Stimulated activated naive CD8-positive, alpha-beta T cell treated with anti-CD3 and anti-CD28 coated beads, Interleukin-15, Interleukin-2, amounts not matched to agents 100 ng/mL and 50 ng/mL, for 24 hours (primary cell): ENCODE data around the gene HOXC6.

Experiments
- H3K27ac Mint-ChIP-seq: one replicate; pipeline ENCODE4 v1.8.0; 2021; ENCODE audit warnings: mild to moderate bottlenecking, mixed read lengths
- H3K27me3 Mint-ChIP-seq: one replicate; pipeline ENCODE4 v1.8.0; 2021; ENCODE audit warnings: mixed read lengths
- H3K36me3 Mint-ChIP-seq: one replicate; pipeline ENCODE4 v1.8.0; 2021; ENCODE audit warnings: low read depth, mixed read lengths
- H3K4me1 Mint-ChIP-seq: one replicate; pipeline ENCODE4 v1.8.0; 2021; ENCODE audit warnings: low read depth, mixed read lengths
- H3K4me3 Mint-ChIP-seq: one replicate; pipeline ENCODE4 v1.8.0; 2021; ENCODE audit warnings: mild to moderate bottlenecking, mixed read lengths
- H3K9me3 Mint-ChIP-seq: one replicate; pipeline ENCODE4 v1.8.0; 2021; ENCODE audit warnings: mixed read lengths

Gene HOXC6

DNA sequence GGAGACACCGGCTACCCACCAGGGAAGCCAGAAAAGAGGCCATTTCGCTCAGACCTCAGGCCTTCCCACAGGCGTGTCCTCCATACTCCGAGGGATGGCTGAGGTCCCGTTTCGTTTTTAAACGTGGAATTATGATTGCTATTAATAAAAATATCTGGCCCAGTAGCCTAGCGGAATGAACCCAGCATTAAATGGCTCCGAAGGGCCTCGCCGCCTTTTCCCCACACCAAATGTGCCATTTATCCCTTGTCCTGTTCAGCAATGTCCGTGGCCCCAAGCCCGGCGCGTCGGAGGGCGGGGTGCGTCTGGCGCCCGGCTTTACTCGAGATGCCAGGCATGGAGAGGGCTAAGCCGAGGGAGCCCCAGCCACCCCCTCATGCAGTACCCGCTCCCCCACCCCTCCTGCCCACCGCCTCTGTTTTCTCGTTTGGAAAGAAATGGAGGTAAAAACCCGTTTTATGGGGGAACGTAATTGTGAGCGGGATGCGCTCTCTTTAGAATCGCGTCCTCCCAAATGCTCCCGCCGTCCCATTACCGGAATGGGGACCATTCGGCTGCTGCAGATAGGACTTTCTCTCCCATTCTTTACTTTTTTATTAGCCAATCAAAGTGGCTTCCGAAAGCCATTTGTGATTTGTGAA, 13.7 kb upstream of the HOXC6 start:
- peaks cover 4% of the 10 kb centered on the region for H3K36me3 Mint-ChIP-seq
- peak overlapping the region; percentile 13 for H3K4me3 Mint-ChIP-seq
- no peaks in the 10 kb centered on the region for H3K9me3 Mint-ChIP-seq
- H3K4me1 Mint-ChIP-seq: peaks cover 27% of the 10 kb centered on the region
- peaks cover 74% of the 10 kb centered on the region for H3K27me3 Mint-ChIP-seq
- H3K27ac Mint-ChIP-seq: no peak overlapping the region

DNA sequence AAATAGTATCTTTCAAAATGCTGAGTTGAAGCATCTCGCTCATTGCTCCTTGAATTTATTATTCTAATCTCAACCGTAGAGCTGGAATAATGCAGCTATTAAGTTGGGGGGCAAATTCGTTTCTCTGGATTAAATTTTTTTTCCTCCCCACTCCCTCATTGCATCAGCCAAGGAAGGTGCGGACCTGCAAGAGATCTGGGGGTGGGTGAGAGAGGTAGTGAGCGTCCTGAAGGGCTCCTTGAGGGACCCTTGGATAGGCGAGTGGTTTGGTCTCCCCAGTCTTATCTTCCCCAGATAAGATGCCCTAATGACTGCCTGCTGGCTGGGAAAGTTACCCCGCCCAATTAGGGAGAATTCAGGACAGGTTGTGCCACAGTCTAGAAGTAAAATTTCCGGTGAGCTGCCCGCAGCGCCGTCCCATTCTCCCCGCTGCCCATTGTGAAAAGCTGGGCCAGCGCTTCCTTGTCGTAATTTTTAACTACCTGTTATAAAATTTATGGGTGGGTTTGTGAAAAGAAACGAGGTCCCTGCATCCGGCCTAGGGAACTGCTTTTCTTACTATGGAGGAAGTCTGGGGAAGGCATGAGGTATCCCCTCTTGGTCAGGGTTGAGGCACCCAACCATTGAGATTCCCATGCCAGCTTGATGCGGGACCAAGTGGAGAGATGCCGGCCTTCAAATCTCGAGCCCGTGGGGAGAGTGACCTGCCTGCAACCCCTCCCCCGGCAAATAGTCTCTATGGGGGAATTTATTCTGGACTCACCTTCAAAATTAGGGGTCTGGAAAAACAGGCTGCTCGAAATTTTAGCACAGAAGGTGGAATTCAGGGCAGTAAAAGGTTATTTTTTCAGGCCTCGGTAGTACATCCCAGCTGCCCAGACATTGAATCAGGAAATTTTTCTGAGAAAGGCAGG, 13.0 kb upstream of the HOXC6 start:
- Mint-ChIP-seq H3K9me3 (no peaks in the 10 kb centered on the region), H3K4me1 (peaks cover 23% of the 10 kb centered on the region), H3K27me3 (peaks cover 75% of the 10 kb centered on the region), H3K36me3 (peaks cover 4% of the 10 kb centered on the region), H3K27ac (no peak overlapping the region), H3K4me3 (peak overlapping the region; percentile 13)

DNA sequence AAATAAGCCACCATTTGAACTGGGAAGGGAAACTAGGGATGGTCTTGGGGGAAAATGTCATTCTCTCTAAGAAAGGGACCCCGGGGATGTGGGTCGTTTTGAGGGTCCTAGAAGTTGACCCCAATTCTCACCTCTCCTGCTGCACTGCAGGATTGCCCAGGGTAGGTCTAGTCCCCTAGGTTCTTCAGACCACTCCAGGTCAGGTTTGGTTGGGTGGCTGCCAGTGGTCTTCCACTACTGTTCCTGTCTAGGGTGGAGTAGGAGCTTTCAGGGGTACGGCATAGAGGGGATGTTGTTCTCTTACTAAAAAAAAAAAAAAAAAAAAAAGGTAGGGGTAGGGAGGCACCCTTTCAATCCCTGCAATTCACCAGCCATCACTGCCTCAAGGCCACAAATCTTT, 12.2 kb upstream of the HOXC6 start:
- Mint-ChIP-seq H3K4me1 (peaks cover 20% of the 10 kb centered on the region), H3K27ac (no peak overlapping the region), H3K36me3 (peaks cover 4% of the 10 kb centered on the region), H3K9me3 (no peaks in the 10 kb centered on the region), H3K4me3 (no peak overlapping the region), H3K27me3 (peaks cover 74% of the 10 kb centered on the region)

DNA sequence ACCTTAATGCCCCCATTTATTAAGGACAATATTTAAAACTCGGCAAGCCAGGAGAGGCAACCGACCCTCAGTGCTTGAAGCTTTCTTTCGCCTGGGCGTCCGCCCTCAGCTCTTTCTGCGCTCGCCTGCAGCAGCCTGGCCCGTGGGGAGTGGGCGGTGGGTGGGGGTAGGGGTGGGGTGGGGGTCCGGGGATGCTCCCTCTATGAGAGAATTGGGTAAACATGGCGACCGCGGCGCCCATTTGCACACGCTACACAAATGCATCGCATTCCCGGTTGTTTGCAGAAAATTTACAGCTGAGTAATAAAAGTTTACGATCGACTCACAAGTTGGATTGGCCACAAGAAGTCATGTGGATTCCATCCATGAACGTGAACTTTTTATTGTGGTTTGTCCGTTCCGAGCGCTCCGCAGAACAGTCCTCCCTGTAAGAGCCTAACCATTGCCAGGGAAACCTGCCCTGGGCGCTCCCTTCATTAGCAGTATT, 11.7 kb upstream of the HOXC6 start:
- Mint-ChIP-seq H3K4me1 (peaks cover 16% of the 10 kb centered on the region), H3K36me3 (peaks cover 4% of the 10 kb centered on the region), H3K9me3 (no peaks in the 10 kb centered on the region), H3K27me3 (peaks cover 74% of the 10 kb centered on the region), H3K27ac (no peak overlapping the region), H3K4me3 (no peak overlapping the region)

- Mint-ChIP-seq H3K27ac (peak overlapping the region; percentile 61), H3K27me3 (peaks cover 74% of the 10 kb centered on the region), H3K4me3 (peak overlapping the region; percentile 82), H3K36me3 (peaks cover 4% of the 10 kb centered on the region), H3K4me1 (peaks cover 13% of the 10 kb centered on the region), H3K9me3 (no peaks in the 10 kb centered on the region)
Observed at GRCh38 chr12:54017027-54017788, 11.0 kb upstream of the HOXC6 start.

DNA sequence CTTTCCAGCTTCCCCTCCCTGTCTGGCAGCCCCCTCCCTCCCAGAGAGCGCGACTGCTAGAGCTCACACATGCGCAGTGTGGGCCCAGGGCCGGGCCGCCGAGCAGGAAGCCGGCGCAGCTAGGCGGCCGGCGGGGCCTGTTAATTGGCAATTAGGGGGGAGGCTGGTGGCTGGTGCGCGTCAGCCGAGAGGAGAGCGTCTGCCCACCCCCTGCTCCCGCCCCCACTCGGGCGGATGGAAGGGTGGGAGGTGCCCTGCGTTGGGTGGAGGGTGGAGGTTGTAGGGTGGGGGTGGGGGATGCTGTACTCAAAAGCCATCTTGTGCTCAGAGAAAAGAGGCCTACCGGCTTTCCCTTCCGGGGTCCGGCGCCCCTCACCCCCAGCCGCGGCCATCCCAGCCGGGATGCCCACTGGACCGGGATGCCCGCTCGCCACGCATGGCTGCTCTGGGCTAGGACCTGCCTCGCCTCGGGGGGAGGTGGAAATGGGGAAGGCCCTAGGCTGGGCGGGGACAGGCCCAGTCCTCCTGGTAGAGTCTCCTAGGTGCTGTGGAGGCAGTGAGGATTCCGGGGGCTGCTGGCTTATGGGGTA, 10.3 kb upstream of the HOXC6 start:
- Mint-ChIP-seq H3K36me3 (peaks cover 4% of the 10 kb centered on the region), H3K27me3 (peaks cover 73% of the 10 kb centered on the region), H3K27ac (peak overlapping the region; percentile 61), H3K4me3 (peak overlapping the region; percentile 82), H3K4me1 (peaks cover 13% of the 10 kb centered on the region), H3K9me3 (no peaks in the 10 kb centered on the region)

GRCh38 chr12:54018468-54018984, 9.7 kb upstream of the HOXC6 start:
- Mint-ChIP-seq H3K27me3 (peaks cover 73% of the 10 kb centered on the region), H3K4me1 (peaks cover 13% of the 10 kb centered on the region), H3K27ac (no peak overlapping the region), H3K9me3 (no peaks in the 10 kb centered on the region), H3K4me3 (peak overlapping the region; percentile 82), H3K36me3 (peaks cover 4% of the 10 kb centered on the region)

DNA sequence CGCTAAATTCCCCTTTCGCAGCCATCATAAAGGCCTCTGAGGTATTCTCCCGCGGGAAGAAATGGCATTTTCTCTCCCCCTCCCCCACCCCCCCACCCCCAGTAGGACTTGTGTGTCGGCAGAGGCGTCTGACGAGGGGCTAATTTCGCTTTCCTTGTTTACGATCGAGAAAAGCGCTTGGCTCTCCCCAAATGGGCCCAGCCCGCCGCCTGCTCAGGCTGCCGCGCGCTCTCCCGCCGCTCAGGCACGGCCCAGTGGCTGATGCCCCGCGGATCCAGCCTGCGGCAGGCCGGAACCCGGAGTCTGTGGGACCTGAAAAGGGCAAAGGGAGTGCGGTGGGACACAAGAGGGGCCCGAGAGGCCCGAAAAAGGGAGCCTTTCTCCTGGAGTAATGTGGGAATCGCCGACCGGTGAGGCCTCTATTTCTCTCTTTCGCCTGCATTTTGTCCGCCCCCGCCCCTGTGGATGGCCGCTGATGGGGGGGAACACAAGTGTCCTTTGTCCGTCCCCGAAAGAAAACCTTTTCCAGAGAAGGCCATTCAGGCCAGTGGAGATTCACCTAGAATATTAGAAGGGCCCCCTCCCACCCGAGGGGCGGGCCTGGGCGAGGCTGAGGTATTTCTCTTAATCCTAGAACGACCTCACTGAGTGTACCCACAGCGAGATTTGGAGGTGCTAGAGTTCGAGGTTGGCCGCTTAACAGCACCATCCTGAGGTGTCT, 9.0 kb upstream of the HOXC6 start:
- Mint-ChIP-seq H3K27ac (no peak overlapping the region), H3K36me3 (peaks cover 4% of the 10 kb centered on the region), H3K4me3 (no peak overlapping the region), H3K9me3 (no peaks in the 10 kb centered on the region), H3K4me1 (peaks cover 13% of the 10 kb centered on the region), H3K27me3 (peaks cover 73% of the 10 kb centered on the region)

DNA sequence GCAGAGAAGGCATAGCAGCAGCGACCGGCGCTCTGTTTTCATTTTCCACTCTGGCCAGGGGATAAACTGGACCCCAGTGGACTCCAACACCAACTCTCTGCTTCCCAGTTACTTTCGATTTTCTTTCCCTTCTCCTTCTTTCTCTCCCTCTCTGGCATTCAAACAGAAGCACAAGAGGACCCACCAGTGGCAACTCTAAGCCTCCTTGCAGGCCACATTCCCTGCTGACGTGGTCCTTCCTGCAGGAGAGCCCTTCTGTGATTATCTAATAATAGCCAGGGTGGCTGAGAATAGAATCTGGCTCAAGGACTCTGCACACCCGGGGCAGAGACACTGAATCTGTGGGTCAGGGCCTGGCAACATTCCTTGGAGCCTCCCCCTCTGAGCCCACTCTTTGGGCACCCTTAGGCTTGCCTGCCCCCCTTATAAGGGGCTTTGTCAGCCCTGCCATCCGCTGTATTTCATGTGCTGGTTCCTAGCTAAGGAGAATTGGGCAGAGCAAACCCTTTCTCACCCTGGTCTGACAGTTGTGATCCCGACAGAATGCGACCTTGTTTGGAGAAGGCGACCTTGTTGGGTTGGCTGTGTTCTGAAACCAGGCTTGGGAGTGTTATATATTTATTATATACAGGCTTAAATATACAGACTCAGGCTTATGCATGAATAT, 8.2 kb upstream of the HOXC6 start:
- H3K36me3 Mint-ChIP-seq: no peaks in the 10 kb centered on the region
- H3K9me3 Mint-ChIP-seq: no peaks in the 10 kb centered on the region
- H3K27ac Mint-ChIP-seq: no peak overlapping the region
- peaks cover 72% of the 10 kb centered on the region for H3K27me3 Mint-ChIP-seq
- no peak overlapping the region for H3K4me3 Mint-ChIP-seq
- H3K4me1 Mint-ChIP-seq: peaks cover 13% of the 10 kb centered on the region

- H3K4me3 Mint-ChIP-seq: no peak overlapping the region
- H3K27ac Mint-ChIP-seq: no peak overlapping the region
- no peaks in the 10 kb centered on the region for H3K36me3 Mint-ChIP-seq
- H3K4me1 Mint-ChIP-seq: peaks cover 13% of the 10 kb centered on the region
- H3K27me3 Mint-ChIP-seq: peaks cover 72% of the 10 kb centered on the region
- H3K9me3 Mint-ChIP-seq: no peaks in the 10 kb centered on the region
Observed at GRCh38 chr12:54020591-54021405, 7.4 kb upstream of the HOXC6 start.

DNA sequence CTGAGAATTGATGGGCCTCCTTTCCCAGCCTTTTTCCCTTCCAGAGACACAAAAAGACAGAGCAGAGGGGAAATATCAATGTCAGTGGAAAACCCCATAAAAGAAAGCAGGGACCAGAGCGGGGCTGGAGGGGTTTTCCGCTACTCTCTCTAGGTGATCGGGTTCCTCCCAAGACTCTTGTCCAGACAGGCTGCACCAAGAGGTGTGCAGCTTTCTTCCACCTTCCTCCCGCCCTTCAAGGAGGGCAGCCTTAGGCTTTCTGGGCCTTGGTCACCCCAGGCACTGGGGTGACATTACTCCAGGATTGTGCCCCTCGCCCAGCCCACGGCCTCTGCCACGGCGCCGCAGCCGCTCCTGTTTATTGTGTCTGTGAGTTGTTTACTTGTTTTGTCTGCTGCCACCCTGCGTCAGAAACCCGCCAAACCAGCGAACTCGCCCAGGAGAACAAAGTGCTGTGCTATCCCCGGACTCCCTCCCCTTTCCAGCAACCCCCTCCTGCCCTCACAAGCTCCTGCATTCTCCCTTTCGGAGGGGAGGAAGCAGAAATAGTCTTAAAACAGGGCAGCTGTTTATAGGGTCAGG, 6.7 kb upstream of the HOXC6 start:
- Mint-ChIP-seq H3K4me3 (no peak overlapping the region), H3K4me1 (peaks cover 14% of the 10 kb centered on the region), H3K36me3 (no peaks in the 10 kb centered on the region), H3K27me3 (peaks cover 72% of the 10 kb centered on the region), H3K9me3 (no peaks in the 10 kb centered on the region), H3K27ac (no peak overlapping the region)

- Mint-ChIP-seq H3K27me3 (peaks cover 83% of the 10 kb centered on the region), H3K4me1 (peaks cover 10% of the 10 kb centered on the region), H3K4me3 (no peak overlapping the region), H3K36me3 (no peaks in the 10 kb centered on the region), H3K9me3 (no peaks in the 10 kb centered on the region), H3K27ac (no peak overlapping the region)
Observed at GRCh38 chr12:54022960-54023884, 5.0 kb upstream of the HOXC6 start.
